ENCODE data around the gene SLC9A3.

- no peak for TF ChIP-seq CTCF (conservative IDR thresholded peaks at IDR 0.05 in 1 of 2, IDR thresholded peaks at IDR 0.05 in 1 of 2; ENCODE audit: extremely low read depth in 1 of 2, insufficient read depth in 1 of 2, low read depth in 1 of 2, low read length in 2 of 2)
- TF ChIP-seq EZH2 (IDR thresholded peaks at IDR 0.05; ENCODE audit: borderline replicate concordance, low read length): no peak
Measured at GRCh38 chr5:432928-433791, 91.1 kb downstream of the SLC9A3 start.

All from mammary epithelial cell (primary cell).